Calu3 (cell line): ENCODE measurements around the gene PLEKHA4. TPM values are rescaled to one million over a fixed set of nuclear protein-coding genes. Genes with fewer than 3 reads are reported as not detected.

Experiments
- BruUV-seq: library from RNA; stranded (reverse); fragments of 400-500 nt; replicated peaks from 2 replicates; lab custom pipeline; 2021; lab: Mats Ljungman, UMichigan
- CTCF ChIA-PET: fragments of 300-600 bp; sonication (Branson Sonifier 250); formaldehyde crosslinking; loops from one replicate; lab custom pipeline; 2022; ENCODE audit warnings: antibody characterized with exemption; lab: Charles Lee
- DNase-seq: peaks from one replicate; pipeline ENCODE4 v3.0.0; 2022
- H3K27ac Mint-ChIP-seq: one replicate; pipeline ENCODE4 v1.8.0; 2022; ENCODE audit warnings: mixed read lengths; ENCODE audit not compliant: unreplicated experiment
- H3K27me3 Mint-ChIP-seq: one replicate; pipeline ENCODE4 v1.8.0; 2022; ENCODE audit warnings: mixed read lengths; ENCODE audit not compliant: unreplicated experiment
- H3K36me3 Mint-ChIP-seq: one replicate; pipeline ENCODE4 v1.8.0; 2022; ENCODE audit warnings: mild to moderate bottlenecking, moderate library complexity, mixed read lengths; ENCODE audit not compliant: insufficient read depth, unreplicated experiment
- H3K4me1 Mint-ChIP-seq: one replicate; pipeline ENCODE4 v1.8.0; 2022; ENCODE audit warnings: mild to moderate bottlenecking, low read depth, mixed read lengths; ENCODE audit not compliant: unreplicated experiment
- H3K4me3 Mint-ChIP-seq: one replicate; pipeline ENCODE4 v1.8.0; 2022; ENCODE audit warnings: mild to moderate bottlenecking, low read depth, moderate library complexity, mixed read lengths; ENCODE audit not compliant: unreplicated experiment
- H3K9me3 Mint-ChIP-seq: one replicate; pipeline ENCODE4 v1.8.0; 2022; ENCODE audit warnings: low read depth, mixed read lengths; ENCODE audit not compliant: unreplicated experiment
- intact Hi-C: fragments of 100-400 bp; cut with micrococcal nuclease; formaldehyde crosslinking; loops from one replicate; pipeline ENCODE4 v1.10.0; 2022; ENCODE audit not compliant: unreplicated experiment
- total RNA-seq: library from RNA; stranded (reverse); gene quantifications from 2 replicates; pipeline ENCODE4 v1.2.3, GENCODE V29; 2022
- TF ChIP-seq, protein P1 (sequence below): fragments of 200-600 bp; IDR thresholded peaks from one replicate; pipeline ENCODE4 v1.8.0; 2022; ENCODE audit warnings: antibody characterized with exemption; ENCODE audit not compliant: unreplicated experiment

Gene PLEKHA4
- total RNA-seq, 1 experiment from 2014 or later = 57.6 TPM

DNA sequence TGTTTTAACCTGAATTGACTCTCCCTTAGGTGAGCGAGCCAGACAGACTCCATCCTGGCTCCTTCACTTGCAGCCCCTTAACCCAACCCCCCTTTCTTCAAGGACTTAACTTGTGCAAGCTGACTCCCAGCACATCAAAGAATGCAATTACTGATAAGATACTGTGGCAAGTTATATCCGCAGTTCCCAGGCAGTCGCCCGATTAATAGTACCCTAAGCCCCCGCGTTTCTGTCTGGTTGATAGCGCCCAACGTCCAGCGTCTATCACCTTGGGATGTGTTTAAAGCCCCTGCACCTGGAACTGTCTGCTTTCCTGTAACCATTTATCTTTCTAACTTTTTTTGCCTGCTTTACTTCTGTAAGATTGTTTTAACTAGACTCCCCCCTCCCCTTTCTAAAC lies 38.3 kb downstream of the PLEKHA4 start:
- no TSS peak for BruUV-seq
- Mint-ChIP-seq H3K4me3 (no peak overlapping the region), H3K27ac (no peak overlapping the region), H3K4me1 (no peaks in the 10 kb centered on the region), H3K36me3 (peaks cover 13% of the 10 kb centered on the region), H3K9me3 (no peaks in the 10 kb centered on the region), H3K27me3 (no peaks in the 10 kb centered on the region)
- no peak for DNase-seq
- intact Hi-C loops = no loop called here
- TF ChIP-seq, protein P1, sequence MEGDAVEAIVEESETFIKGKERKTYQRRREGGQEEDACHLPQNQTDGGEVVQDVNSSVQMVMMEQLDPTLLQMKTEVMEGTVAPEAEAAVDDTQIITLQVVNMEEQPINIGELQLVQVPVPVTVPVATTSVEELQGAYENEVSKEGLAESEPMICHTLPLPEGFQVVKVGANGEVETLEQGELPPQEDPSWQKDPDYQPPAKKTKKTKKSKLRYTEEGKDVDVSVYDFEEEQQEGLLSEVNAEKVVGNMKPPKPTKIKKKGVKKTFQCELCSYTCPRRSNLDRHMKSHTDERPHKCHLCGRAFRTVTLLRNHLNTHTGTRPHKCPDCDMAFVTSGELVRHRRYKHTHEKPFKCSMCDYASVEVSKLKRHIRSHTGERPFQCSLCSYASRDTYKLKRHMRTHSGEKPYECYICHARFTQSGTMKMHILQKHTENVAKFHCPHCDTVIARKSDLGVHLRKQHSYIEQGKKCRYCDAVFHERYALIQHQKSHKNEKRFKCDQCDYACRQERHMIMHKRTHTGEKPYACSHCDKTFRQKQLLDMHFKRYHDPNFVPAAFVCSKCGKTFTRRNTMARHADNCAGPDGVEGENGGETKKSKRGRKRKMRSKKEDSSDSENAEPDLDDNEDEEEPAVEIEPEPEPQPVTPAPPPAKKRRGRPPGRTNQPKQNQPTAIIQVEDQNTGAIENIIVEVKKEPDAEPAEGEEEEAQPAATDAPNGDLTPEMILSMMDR = no peak
- CTCF ChIA-PET = interaction anchor here (1.2 kb wide), 1 partner anchor 13 kb away, joined by 6 read pairs; no protein-coding TSS in a partner anchor

DNA sequence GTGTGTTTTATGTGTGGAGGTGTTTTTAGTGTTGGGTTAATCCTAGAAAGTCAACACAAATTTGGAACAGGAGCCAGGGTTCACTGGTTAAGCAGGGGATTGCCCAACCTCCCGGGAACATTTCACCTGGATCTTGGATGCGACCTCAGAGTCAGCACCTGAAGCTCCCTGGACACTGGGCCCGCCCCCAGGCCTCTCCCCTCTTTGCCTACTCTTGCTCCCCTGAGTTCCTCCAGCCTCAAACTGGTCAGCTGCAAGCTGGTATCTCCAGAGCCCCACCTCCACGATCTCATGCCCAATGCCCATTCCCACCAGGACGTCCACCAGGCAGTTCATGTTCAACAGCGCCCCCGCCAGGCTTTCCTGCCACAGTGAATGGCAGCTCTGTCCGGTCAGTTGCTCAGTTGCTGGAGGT lies 41.8 kb downstream of the PLEKHA4 start:
- peak; percentile 50 for DNase-seq
- BruUV-seq = no TSS peak
- Mint-ChIP-seq H3K27me3 (no peaks in the 10 kb centered on the region), H3K9me3 (no peaks in the 10 kb centered on the region), H3K4me3 (no peak overlapping the region), H3K36me3 (peaks cover 11% of the 10 kb centered on the region), H3K27ac (no peak overlapping the region), H3K4me1 (no peaks in the 10 kb centered on the region)
- intact Hi-C loops = no loop called here
- CTCF ChIA-PET = interaction anchor here (0.5 to 2.6 kb wide), 4 partner anchors 16 to 463 kb away, joined by 3 to 14 read pairs (median 3); partner anchors contain the start of genes SYNGR4 and TMEM143
- TF ChIP-seq, protein P1 = no peak

DNA sequence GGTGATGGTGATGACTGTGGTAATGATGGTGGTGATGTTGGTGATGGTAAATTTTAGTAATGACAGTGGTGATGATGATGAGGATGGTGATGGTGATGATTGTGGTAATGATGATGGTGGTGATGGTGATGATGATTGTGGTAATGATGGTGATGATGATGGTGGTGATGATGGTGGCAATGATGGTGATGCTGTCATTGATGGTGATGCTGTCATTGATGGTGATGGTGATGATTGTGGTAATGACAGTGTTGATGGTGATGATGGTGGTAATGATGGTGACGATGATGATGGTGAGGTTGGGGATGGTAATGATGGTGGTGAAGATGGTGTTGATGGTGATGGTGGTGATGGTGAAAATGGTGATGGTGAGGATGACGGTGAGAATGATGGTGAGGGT lies 45.9 kb downstream of the PLEKHA4 start:
- Mint-ChIP-seq H3K4me3 (no peak overlapping the region), H3K27ac (no peak overlapping the region), H3K36me3 (peaks cover 5% of the 10 kb centered on the region), H3K27me3 (no peaks in the 10 kb centered on the region), H3K9me3 (no peaks in the 10 kb centered on the region), H3K4me1 (peaks cover 11% of the 10 kb centered on the region)
- no peak for DNase-seq
- CTCF ChIA-PET = no interaction called here
- intact Hi-C loops = no loop called here
- TF ChIP-seq, protein P1 = no peak
- no TSS peak for BruUV-seq

DNA sequence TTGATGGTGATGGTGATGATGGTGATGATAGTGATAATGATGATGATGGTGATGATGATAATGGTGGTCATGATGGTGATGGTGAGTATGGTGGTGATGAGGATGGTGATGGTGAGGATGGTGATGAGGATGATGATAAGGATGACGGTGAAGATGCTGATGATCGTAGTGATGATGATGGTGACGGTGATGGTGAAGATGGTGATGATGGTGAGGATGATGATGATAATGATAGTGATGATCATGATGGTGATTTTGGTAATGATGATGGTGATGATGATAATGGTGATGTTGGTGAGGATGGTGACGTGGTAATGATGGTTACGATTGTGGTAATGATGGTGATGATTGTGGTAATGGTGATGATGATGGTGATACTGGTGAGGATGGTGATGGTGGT lies 46.8 kb downstream of the PLEKHA4 start:
- CTCF ChIA-PET = interaction anchor here (0.6 kb wide), 1 partner anchor 28 kb away, joined by 3 read pairs; no protein-coding TSS in a partner anchor
- no peak overlapping the region for H3K4me3 Mint-ChIP-seq
- no peak for DNase-seq
- H3K9me3 Mint-ChIP-seq = no peaks in the 10 kb centered on the region
- BruUV-seq = TSS peak; percentile 15
- intact Hi-C loops = no loop called here
- H3K4me1 Mint-ChIP-seq = peaks cover 11% of the 10 kb centered on the region
- H3K27ac Mint-ChIP-seq = no peak overlapping the region
- H3K27me3 Mint-ChIP-seq = no peaks in the 10 kb centered on the region
- peaks cover 5% of the 10 kb centered on the region for H3K36me3 Mint-ChIP-seq
- TF ChIP-seq, protein P1 = no peak
